Activated gamma-delta T cell treated with Interleukin-2 at 50 U/mL for 16 hours (primary cell): ENCODE results near the gene CPLX3.

ENCODE experiments used
- DNase-seq: peaks from one replicate; pipeline ENCODE4 v3.0.0-alpha.2; 2020

CPLX3 gene

GRCh38 chr15:74804935-74805334, 21.5 kb upstream of the CPLX3 start:
- no peak for DNase-seq

DNA sequence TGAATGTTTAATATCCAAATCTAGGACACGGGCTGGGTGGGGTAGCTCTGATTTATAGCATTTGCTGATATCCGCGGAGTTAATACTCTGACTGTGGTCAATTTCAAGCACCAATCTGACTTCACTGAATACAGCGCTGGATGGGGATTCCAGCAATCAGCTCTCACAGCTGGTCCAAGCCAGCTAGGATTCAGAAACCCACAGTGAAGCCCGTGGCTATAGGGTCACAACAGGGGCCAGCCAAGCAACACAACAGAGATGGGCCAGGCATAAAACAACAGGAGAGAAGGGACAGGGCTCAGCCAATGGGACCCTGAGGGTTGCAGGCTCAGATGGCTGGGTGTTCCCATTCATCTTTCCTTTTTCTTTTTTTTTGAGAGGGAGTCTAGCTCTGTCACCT, 19.1 kb upstream of the CPLX3 start:
- DNase-seq: no peak

DNA sequence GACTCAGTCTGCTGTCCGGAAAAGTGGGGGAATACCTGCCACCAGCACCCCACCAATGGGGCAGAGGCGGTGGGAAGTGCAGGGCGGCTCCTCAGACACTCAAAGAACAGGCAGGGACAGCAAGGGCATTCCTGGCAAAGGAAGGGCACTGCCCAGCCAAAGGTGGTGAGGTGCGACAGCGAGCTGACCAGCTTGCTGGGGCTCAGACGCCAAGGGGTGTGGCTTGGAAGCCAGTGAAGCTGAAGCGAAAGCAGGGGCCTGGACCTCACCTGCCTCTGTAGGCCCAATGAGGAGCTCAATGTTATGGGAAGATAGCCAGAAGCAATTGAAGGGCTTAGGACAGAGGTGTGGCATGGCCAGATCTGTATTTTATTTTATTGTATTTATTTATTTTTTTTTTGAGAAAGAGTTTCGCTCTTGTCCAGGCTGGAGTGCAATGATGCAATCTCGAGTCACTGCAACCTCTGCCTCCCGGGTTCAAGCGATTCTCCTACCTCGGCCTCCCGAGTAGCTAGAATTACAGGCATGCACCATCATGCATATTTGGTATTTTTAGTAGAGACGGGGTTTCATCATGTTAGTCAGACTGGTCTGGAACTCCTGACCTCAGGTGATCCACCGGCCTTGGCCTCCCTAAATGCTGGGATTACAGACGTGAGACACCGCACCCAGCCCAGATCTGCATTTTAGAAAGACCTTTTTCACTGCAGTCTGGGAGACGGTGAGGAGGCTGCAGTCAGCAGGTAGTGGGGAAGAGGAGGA, 18.2 kb upstream of the CPLX3 start:
- DNase-seq: no peak

DNA sequence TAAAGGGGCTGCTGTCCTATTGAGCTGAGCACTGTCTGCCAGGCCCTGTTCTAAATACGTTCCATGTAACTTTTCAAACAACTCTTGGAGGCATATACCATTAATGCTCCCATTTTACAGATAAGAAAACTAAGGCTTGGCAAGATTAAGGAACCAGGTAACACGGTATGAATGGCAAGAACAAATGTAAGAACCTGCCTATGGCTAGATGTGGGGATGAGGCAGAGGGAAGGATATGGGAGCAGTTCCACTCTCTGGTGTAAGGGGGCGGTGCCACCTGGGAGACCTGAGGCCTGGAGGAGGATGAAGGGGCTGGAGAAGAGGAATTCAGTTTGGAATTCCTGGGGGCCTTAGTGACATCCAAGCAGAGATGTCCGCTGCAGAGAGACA, 17.6 kb upstream of the CPLX3 start:
- no peak for DNase-seq

DNA sequence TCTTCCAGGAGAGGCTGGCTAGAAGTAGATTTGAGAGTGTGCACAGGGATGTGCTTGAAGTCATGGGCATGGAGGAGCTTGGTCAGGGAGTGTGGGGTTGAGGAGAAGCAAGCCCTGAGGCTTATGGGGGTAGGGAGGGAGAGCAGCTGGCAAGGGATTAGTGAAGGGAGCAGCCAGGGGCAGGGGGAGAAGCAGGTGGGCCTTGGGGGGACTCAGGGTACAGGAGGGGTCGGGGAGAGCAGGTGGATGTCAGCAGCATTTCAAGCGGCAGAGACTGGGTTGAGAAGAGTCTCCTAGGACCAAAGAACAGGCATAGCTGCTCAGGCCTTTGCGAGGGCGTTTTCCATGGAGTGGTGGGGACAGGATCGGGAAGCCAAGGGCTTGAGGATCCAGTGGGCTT, 17.2 kb upstream of the CPLX3 start:
- no peak for DNase-seq

GRCh38 chr15:74809956-74810355, 16.5 kb upstream of the CPLX3 start:
- DNase-seq: no peak

- DNase-seq: no peak
Observed at GRCh38 chr15:74812533-74812932, 13.9 kb upstream of the CPLX3 start, which contains the start of gene LMAN1L. TSS of gene LMAN1L (plus strand) at chr15:74812835. CDS start at chr15:74812855, 20 bp downstream.

GRCh38 chr15:74815121-74815934, 11.1 kb upstream of the CPLX3 start:
- no peak for DNase-seq

- no peak for DNase-seq
Observed at GRCh38 chr15:74815961-74816360, 10.5 kb upstream of the CPLX3 start.

DNA sequence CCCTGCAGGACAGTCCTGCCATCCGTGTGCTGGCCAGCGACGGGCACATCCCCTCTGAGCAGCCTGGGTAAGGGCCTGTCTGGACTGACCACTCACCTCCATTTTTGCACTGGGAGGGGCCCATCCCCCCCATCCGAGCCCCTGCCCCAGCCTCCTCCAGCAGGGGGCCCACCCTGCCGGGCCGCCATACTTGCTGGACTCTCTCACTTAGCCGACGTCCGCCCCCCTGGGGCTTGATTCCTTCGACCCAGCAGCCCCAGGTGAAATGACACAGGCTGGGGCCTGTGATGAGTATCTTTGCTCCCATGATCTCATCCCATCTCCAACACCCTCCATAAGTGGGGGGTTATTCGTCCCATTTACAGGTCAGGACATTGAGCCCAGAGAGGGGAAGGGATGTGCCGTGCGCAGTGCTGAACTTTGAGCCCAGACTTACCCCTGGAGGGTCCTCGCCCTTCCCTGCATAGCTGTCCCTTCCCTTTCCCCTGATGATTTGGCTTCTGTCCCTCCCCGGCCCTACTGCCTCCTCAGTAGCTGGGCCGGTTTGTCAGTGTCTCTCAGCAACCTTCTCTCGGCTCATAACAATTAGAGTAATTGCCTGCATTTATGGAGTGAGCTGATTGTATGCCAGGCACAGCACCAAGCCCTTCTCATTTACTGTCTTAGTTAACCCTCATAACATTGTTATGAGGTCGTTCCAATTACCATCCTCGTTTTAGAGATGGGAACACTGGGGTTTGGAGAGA, 9.6 kb upstream of the CPLX3 start:
- no peak for DNase-seq

DNA sequence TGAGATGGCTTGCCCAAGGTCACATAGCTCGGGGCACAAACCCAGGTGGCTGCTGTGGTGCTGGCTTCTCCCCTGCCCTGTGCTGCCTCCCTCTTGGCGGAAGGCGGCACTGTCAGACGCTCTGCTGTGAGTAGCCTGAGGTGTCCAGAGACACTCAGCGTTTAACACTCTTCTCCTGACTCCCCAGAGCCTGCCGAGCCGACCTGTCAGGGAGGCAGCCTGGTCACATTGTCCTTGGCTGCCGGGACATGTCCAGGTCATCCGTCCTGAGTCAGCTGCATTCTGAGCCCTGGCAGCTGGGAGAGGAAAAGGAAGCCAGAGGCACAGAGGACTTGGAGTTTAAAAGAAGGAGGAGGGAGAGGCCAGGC, 9.1 kb upstream of the CPLX3 start:
- DNase-seq: no peak

GRCh38 chr15:74820056-74820455, 6.4 kb upstream of the CPLX3 start:
- DNase-seq: no peak

DNA sequence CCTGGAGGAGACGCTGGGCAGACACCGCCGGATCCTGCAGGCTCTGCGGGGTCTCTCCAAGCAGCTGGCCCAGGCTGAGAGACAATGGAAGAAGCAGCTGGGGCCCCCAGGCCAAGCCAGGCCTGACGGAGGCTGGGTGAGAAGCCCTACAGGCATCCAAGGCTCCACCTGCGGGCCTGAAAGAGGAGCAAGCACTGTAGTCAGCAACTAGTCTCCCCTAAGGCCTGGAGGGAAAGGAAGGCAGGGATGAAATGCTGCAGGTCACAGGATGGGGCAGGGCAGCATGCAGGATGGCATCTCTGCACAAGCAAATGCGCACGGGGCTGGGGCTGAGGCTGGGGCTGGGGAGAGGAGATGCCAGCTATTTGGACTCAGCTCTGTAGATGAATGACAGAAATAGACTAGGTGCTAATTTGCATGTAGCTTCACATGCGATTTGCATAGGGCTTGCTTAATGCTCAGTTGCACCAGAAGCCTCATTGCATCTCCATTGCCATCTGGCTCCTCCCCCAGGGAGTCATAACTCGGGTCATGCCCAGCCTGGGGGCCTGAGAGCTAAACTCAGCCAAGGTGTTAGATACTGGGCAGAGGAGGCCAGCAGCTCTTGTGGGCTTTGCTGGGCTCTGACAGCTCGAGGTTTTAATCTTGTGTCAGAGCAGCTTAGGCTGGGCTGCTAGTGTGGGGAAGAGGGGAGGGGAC, 5.2 kb upstream of the CPLX3 start:
- DNase-seq: no peak

- no peak for DNase-seq
Observed at GRCh38 chr15:74821790-74822158, 4.7 kb upstream of the CPLX3 start.

DNA sequence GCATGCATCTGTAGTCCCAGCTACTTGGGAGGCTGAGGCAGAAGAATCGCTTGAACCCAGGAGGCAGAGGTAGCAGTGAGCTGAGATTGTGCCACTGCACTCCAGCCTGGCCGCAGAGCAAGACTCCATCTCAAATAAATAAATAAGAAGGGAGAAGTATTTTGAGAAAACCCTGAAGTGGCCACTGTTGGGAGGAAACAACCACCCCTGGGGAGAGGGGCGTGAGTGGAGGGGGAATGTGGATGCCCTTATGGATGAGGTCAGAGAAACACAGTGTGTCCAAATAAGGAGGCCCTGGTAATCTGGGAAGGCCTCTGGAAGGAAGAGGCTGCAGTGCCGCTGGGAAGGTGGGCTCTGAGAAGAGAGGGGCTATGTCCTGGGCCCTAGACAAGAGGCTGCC, 4.2 kb upstream of the CPLX3 start:
- DNase-seq: no peak

DNA sequence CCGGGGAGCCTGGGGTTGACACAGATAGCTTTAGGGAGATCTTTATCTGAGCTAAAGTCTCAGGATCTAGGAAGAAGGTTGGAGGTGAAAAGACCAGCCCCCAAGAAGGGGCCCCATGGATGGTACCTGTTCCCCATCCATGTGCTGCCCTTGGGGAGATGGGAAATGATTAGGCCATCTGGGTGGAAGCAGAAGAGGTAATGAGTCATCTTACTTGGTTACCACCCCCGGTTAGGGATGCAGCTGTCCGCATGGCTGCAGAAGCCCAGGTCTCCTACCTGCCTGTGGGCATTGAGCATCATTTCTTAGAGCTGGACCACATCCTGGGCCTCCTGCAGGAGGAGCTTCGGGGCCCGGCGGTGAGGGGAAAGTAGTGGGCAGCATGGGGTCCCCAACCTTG, 3.1 kb upstream of the CPLX3 start:
- no peak for DNase-seq

GRCh38 chr15:74824976-74825375, 1.5 kb upstream of the CPLX3 start:
- no peak for DNase-seq

GRCh38 chr15:74825866-74826265, 561 bp upstream of the CPLX3 start:
- DNase-seq: no peak

DNA sequence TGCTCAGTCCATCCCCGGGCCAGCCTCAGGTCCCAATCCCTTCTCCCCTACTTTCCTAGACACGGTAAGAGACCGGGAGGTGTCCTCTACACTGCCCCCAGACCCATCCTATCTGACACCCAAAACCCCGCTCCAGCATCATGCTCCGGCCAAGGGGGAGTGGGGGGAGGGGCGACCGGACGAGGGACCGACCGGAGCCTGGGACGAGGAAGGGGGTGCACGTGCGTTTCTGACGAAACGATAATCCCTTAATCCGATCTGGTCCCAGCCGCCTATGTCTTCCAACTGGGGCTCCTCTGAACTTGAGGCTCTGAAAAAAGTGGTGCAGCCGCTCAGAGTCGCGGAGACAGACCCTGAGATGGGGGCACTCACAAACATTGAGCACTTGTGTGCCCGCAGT, 494 bp downstream of the CPLX3 start:
- no peak for DNase-seq

- DNase-seq: no peak
Observed at GRCh38 chr15:74827614-74828013, 1.2 kb downstream of the CPLX3 start.

DNA sequence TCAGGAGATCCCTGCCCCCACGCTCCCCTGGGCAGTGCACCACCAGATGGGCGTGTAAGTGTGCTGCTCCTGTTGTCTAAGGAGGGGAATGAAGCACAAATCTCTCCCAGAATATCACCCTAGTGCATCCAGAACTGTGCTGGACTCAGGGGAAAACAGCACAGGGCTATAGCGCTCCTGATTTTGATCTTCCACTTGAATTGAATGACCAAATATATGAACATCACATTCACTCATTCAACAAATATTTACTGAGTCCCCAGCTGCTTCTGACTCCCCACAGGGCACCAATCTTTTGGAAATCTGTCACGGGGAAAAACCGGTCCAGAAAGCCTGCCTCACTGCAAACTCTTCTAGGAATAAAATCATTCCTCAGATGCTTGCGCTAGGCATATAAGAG, 2.4 kb downstream of the CPLX3 start:
- no peak for DNase-seq

DNA sequence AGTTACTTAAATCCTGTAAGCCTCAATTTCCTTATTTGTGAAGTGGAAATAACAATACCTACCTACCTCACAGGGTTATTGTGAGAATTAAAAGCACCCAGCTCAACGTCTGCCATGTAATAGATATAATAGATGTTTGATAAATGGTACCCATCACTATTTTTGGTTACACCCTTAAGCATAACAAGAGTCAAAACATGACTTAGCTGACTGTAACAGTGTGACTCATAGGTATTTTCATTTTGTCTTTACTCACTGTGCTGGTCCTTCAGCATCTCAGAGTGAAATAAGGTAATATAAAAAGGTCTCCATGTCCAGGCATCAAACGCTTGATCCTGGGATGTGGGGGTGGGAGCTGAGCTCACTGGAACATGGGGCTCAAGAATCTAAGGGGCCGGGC, 3.1 kb downstream of the CPLX3 start:
- DNase-seq: no peak

- no peak for DNase-seq
Observed at GRCh38 chr15:74829991-74830390, 3.6 kb downstream of the CPLX3 start.
